Measurements from ENCODE around the gene CAPZB.

GRCh38 chr1:19305880-19306279 is 179.5 kb downstream of the CAPZB start:
- no peak for TF ChIP-seq POLR2A (IDR thresholded peaks at IDR 0.05; ENCODE audit: low read length)
- no peak for TF ChIP-seq GATA1 (IDR thresholded peaks at IDR 0.05; ENCODE audit: low read depth, low read length)

Data from erythroblast (primary cell).